ENCODE data around the gene GID4. TPM values are rescaled to one million over a fixed set of nuclear protein-coding genes. Genes with fewer than 3 reads are reported as not detected.

Gene GID4
- total and polyA plus RNA-seq, 8 donors = 3.2 to 18.1 (median 5.6) TPM

GRCh38 chr17:18044609-18045008 is 5.4 kb downstream of the GID4 start:
- H3K27ac ChIP-seq = no peak overlapping the region
- no peak overlapping the region for H3K4me3 ChIP-seq
- intact Hi-C loops (cut with DNase I; ENCODE audit: low total_unique reads) = no loop called here
- no peak for DNase-seq
- peaks cover 14 to 31% (median 22%) of the 10 kb centered on the region in 4 donors for H3K4me1 ChIP-seq
- peaks cover 4 to 40% (median 35%) of the 10 kb centered on the region in 4 donors for H3K36me3 ChIP-seq
- WGBS, 5 donors = 90 to 94% (median 92%) methylated on average over 3 of the region's 3 CpGs
- no peaks in the 10 kb centered on the region for H3K27me3 ChIP-seq
- TF ChIP-seq EP300 (IDR thresholded peaks at IDR 0.05) (no peak), POLR2A (IDR thresholded peaks at IDR 0.05) (no peak), CTCF (IDR thresholded peaks at IDR 0.05) (no peak), POLR2AphosphoS5 (IDR thresholded peaks at IDR 0.05) (no peak)
- no peaks in the 10 kb centered on the region for H3K9me3 ChIP-seq

- no peak overlapping the region for H3K27ac ChIP-seq
- no peak overlapping the region for H3K4me3 ChIP-seq
- 83 to 93% (median 90%) methylated on average over 3 of the region's 3 CpGs for WGBS, 5 donors
- peaks cover 4 to 23% (median 12%) of the 10 kb centered on the region in 4 donors for H3K4me1 ChIP-seq
- DNase-seq = no peak
- peaks cover 4 to 45% (median 38%) of the 10 kb centered on the region in 4 donors for H3K36me3 ChIP-seq
- TF ChIP-seq CTCF (IDR thresholded peaks at IDR 0.05) (no peak), EP300 (IDR thresholded peaks at IDR 0.05) (no peak), POLR2A (IDR thresholded peaks at IDR 0.05) (no peak), POLR2AphosphoS5 (IDR thresholded peaks at IDR 0.05) (no peak)
- intact Hi-C loops (cut with DNase I; ENCODE audit: low total_unique reads) = no loop called here
- H3K27me3 ChIP-seq = no peaks in the 10 kb centered on the region
- H3K9me3 ChIP-seq = no peaks in the 10 kb centered on the region
These were observed 6.6 kb downstream of the GID4 start for GRCh38 chr17:18045691-18046350.

- Histone ChIP-seq H3K9me3 (no peaks in the 10 kb centered on the region), H3K27me3 (no peaks in the 10 kb centered on the region), H3K36me3 (peaks cover 24 to 77% (median 74%) of the 10 kb centered on the region in 4 donors), H3K27ac (no peak overlapping the region), H3K4me3 (no peak overlapping the region), H3K4me1 (no peaks in the 10 kb centered on the region)
- TF ChIP-seq POLR2AphosphoS5 (IDR thresholded peaks at IDR 0.05) (no peak), EP300 (IDR thresholded peaks at IDR 0.05) (no peak), CTCF (IDR thresholded peaks at IDR 0.05) (no peak), POLR2A (IDR thresholded peaks at IDR 0.05) (no peak)
- 92 to 97% (median 94%) methylated on average over 6 of the region's 6 CpGs for WGBS, 5 donors
- no peak for DNase-seq
- intact Hi-C loops (cut with DNase I; ENCODE audit: low total_unique reads) = no loop called here
These were observed 16.4 kb downstream of the GID4 start for GRCh38 chr17:18055597-18055996.

GRCh38 chr17:18056214-18056613 is 17.0 kb downstream of the GID4 start:
- no peak overlapping the region for H3K4me3 ChIP-seq
- 81 to 91% (median 90%) methylated on average over 3 of the region's 3 CpGs for WGBS, 5 donors
- no peak overlapping the region for H3K27ac ChIP-seq
- no peak for TF ChIP-seq POLR2A (IDR thresholded peaks at IDR 0.05)
- no peak for TF ChIP-seq EP300 (IDR thresholded peaks at IDR 0.05)
- TF ChIP-seq POLR2AphosphoS5 (IDR thresholded peaks at IDR 0.05) = no peak
- no peak for DNase-seq
- intact Hi-C loops (cut with DNase I; ENCODE audit: low total_unique reads) = no loop called here
- H3K36me3 ChIP-seq = peaks cover 27 to 83% (median 81%) of the 10 kb centered on the region in 4 donors
- H3K27me3 ChIP-seq = no peaks in the 10 kb centered on the region
- no peaks in the 10 kb centered on the region for H3K9me3 ChIP-seq
- no peaks in the 10 kb centered on the region for H3K4me1 ChIP-seq

- no peak for TF ChIP-seq EP300 (IDR thresholded peaks at IDR 0.05)
- TF ChIP-seq CTCF (IDR thresholded peaks at IDR 0.05) = no peak
- no peak for TF ChIP-seq POLR2AphosphoS5 (IDR thresholded peaks at IDR 0.05)
- no peak for TF ChIP-seq POLR2A (IDR thresholded peaks at IDR 0.05)
- Histone ChIP-seq H3K9me3 (no peaks in the 10 kb centered on the region), H3K4me3 (no peak overlapping the region), H3K27ac (no peak overlapping the region), H3K36me3 (peaks cover 38 to 100% (median 98%) of the 10 kb centered on the region in 4 donors), H3K27me3 (no peaks in the 10 kb centered on the region), H3K4me1 (no peaks in the 10 kb centered on the region)
- WGBS, 5 donors = 69 to 80% (median 74%) methylated on average over 5 of the region's 5 CpGs
- DNase-seq = no peak
- intact Hi-C loops (cut with DNase I; ENCODE audit: low total_unique reads) = no loop called here
These were observed 20.1 kb downstream of the GID4 start for GRCh38 chr17:18059283-18059682.
